OCI-LY1 (cell line): Measurements from ENCODE around the gene ANGPTL3.

Experiments used
- H2AFZ ChIP-seq: fragments of 200-600 bp; sonication (generic), shearing (Covaris generic); 2 replicates; pipeline ENCODE4 v1.6.0; 2014; ENCODE audit warnings: antibody characterized with exemption, mild to moderate bottlenecking, low read length
- H3F3A ChIP-seq: fragments of 200-600 bp; sonication (generic), shearing (Covaris generic); 2 replicates; pipeline ENCODE4 v1.6.0; 2014; ENCODE audit warnings: mild to moderate bottlenecking, antibody characterized with exemption, low read length, moderate library complexity; ENCODE audit not compliant: insufficient read depth
- H3K27ac ChIP-seq: fragments of 200-600 bp; sonication (generic); 2 replicates; pipeline ENCODE4 v1.5.1; 2014; ENCODE audit warnings: low read length, mixed run types, mild to moderate bottlenecking, low read depth; ENCODE audit not compliant: poor library complexity, severe bottlenecking
- H3K27me3 ChIP-seq: fragments of 200-600 bp; sonication (generic); 2 replicates; pipeline ENCODE4 v1.6.0; 2014; ENCODE audit warnings: antibody characterized with exemption, mild to moderate bottlenecking, low read length, moderate library complexity; ENCODE audit not compliant: insufficient read depth
- H3K36me3 ChIP-seq: fragments of 200-600 bp; sonication (generic); 2 replicates; pipeline ENCODE4 v1.6.1; 2014; ENCODE audit warnings: mild to moderate bottlenecking, antibody characterized with exemption, low read length, moderate library complexity, mixed read lengths; ENCODE audit not compliant: insufficient read depth
- H3K4me1 ChIP-seq: fragments of 200-600 bp; sonication (generic); 2 replicates; pipeline ENCODE4 v1.5.1; 2014; ENCODE audit warnings: mild to moderate bottlenecking, low read length, moderate library complexity; ENCODE audit not compliant: insufficient read depth, severe bottlenecking
- H3K4me2 ChIP-seq: fragments of 200-600 bp; sonication (generic), shearing (Covaris generic); 2 replicates; pipeline ENCODE4 v1.6.1; 2014; ENCODE audit warnings: low read length
- H3K4me3 ChIP-seq: fragments of 200-600 bp; sonication (generic); 2 replicates; pipeline ENCODE4 v1.5.1; 2014; ENCODE audit warnings: low read length, low read depth, mild to moderate bottlenecking, mixed read lengths; ENCODE audit not compliant: poor library complexity, severe bottlenecking
- H3K79me2 ChIP-seq: fragments of 200-600 bp; shearing (Covaris generic); 2 replicates; pipeline ENCODE4 v1.6.1; 2016; ENCODE audit warnings: mixed run types, low read length, mixed read lengths; ENCODE audit not compliant: insufficient read depth
- H3K9ac ChIP-seq: fragments of 200-600 bp; sonication (generic), shearing (Covaris generic); 2 replicates; pipeline ENCODE4 v1.6.1; 2014; ENCODE audit warnings: mild to moderate bottlenecking, low read length, mixed read lengths
- H3K9me2 ChIP-seq: fragments of 200-600 bp; sonication (generic), shearing (Covaris generic); 2 replicates; pipeline ENCODE4 v1.6.1; 2014; ENCODE audit warnings: low read depth, mild to moderate bottlenecking, low read length, mixed read lengths
- H3K9me3 ChIP-seq: fragments of 200-600 bp; shearing (Covaris generic); 2 replicates; pipeline ENCODE4 v1.6.1; 2014; ENCODE audit warnings: low read length, mixed read lengths
- H4K20me1 ChIP-seq: fragments of 200-600 bp; sonication (generic), shearing (Covaris generic); 2 replicates; pipeline ENCODE4 v1.6.0; 2016; ENCODE audit warnings: mild to moderate bottlenecking, low read length; ENCODE audit not compliant: insufficient read depth
- CTCF ChIP-seq: fragments of 200-600 bp; sonication (generic), shearing (Covaris generic); IDR thresholded peaks from 2 replicates; pipeline ENCODE4 v1.5.1; 2017; ENCODE audit warnings: mild to moderate bottlenecking, antibody characterized with exemption, low read length, moderate library complexity, mixed read lengths
- EZH2 ChIP-seq: fragments of 200-600 bp; sonication (generic), shearing (Covaris generic); IDR thresholded peaks from 2 replicates; pipeline ENCODE4 v1.8.0; 2017; ENCODE audit warnings: borderline replicate concordance, mixed run types, mild to moderate bottlenecking, antibody characterized with exemption, low read length, moderate library complexity, mixed read lengths

Gene ANGPTL3

GRCh38 chr1:62590970-62591368 lies 6.4 kb upstream of the ANGPTL3 start:
- Histone ChIP-seq H3K9me3 (no peaks in the 10 kb centered on the region), H3K27me3 (no peaks in the 10 kb centered on the region), H3K9ac (no peak overlapping the region), H3K4me3 (no peak overlapping the region), H3K4me1 (no peaks in the 10 kb centered on the region), H3K27ac (no peak overlapping the region), H2AFZ (no peak overlapping the region), H3K4me2 (no peak overlapping the region), H3K79me2 (no peaks in the 10 kb centered on the region), H3K36me3 (no peaks in the 10 kb centered on the region), H3K9me2 (no peaks in the 10 kb centered on the region), H4K20me1 (no peaks in the 10 kb centered on the region), H3F3A (no peaks in the 10 kb centered on the region)
- TF ChIP-seq EZH2 = no peak
- TF ChIP-seq CTCF = no peak

- no peak overlapping the region for H3K4me3 ChIP-seq
- H3K27ac ChIP-seq = no peak overlapping the region
- H4K20me1 ChIP-seq = no peaks in the 10 kb centered on the region
- no peak overlapping the region for H2AFZ ChIP-seq
- no peak overlapping the region for H3K4me2 ChIP-seq
- no peak for TF ChIP-seq CTCF
- no peak for TF ChIP-seq EZH2
- H3K4me1 ChIP-seq = no peaks in the 10 kb centered on the region
- no peak overlapping the region for H3K9ac ChIP-seq
- H3K9me2 ChIP-seq = no peaks in the 10 kb centered on the region
- no peaks in the 10 kb centered on the region for H3F3A ChIP-seq
- H3K79me2 ChIP-seq = no peaks in the 10 kb centered on the region
- no peaks in the 10 kb centered on the region for H3K36me3 ChIP-seq
- no peaks in the 10 kb centered on the region for H3K27me3 ChIP-seq
- H3K9me3 ChIP-seq = no peaks in the 10 kb centered on the region
Measured at GRCh38 chr1:62593825-62594394, 3.4 kb upstream of the ANGPTL3 start.

- Histone ChIP-seq H2AFZ (no peak overlapping the region), H3K4me1 (no peaks in the 10 kb centered on the region), H3K9me2 (no peaks in the 10 kb centered on the region), H3K4me2 (no peak overlapping the region), H3K36me3 (no peaks in the 10 kb centered on the region), H4K20me1 (no peaks in the 10 kb centered on the region), H3K9ac (no peak overlapping the region), H3F3A (no peaks in the 10 kb centered on the region), H3K27me3 (no peaks in the 10 kb centered on the region), H3K9me3 (no peaks in the 10 kb centered on the region), H3K79me2 (no peaks in the 10 kb centered on the region), H3K27ac (no peak overlapping the region), H3K4me3 (no peak overlapping the region)
- no peak for TF ChIP-seq EZH2
- TF ChIP-seq CTCF = no peak
Measured at GRCh38 chr1:62595647-62596046, 1.7 kb upstream of the ANGPTL3 start.
